MM.1S (cell line): ENCODE data around the gene ACYP2.
A peak's percentile ranks its signal among the peaks of the same experiment; 100 is the strongest.

Experiments used
- DNase-seq: peaks from one replicate; pipeline ENCODE4 v3.0.0-alpha.2; 2015
- H2AFZ ChIP-seq: fragments of 300-600 bp; sonication (generic); 2 replicates; pipeline ENCODE4 v1.6.0; 2016; ENCODE audit warnings: antibody characterized with exemption, low read length
- H3F3A ChIP-seq: fragments of 300-600 bp; sonication (generic); 2 replicates; pipeline ENCODE4 v1.6.1; 2016; ENCODE audit warnings: mild to moderate bottlenecking, antibody characterized with exemption, low read length, moderate library complexity, mixed read lengths; ENCODE audit not compliant: insufficient read depth
- H3K27ac ChIP-seq: fragments of 300-600 bp; sonication (generic); 2 replicates; pipeline ENCODE4 v1.5.1; 2016; ENCODE audit warnings: mild to moderate bottlenecking, low read length
- H3K27me3 ChIP-seq: fragments of 300-600 bp; sonication (generic); replicated peaks from 2 replicates; pipeline ENCODE4 v1.6.0; 2016; ENCODE audit warnings: low read length; ENCODE audit not compliant: insufficient read depth
- H3K36me3 ChIP-seq: fragments of 300-600 bp; sonication (generic); replicated peaks from 2 replicates; pipeline ENCODE4 v1.6.1; 2016; ENCODE audit warnings: mild to moderate bottlenecking, low read length, mixed read lengths; ENCODE audit not compliant: insufficient read depth
- H3K4me1 ChIP-seq: fragments of 300-600 bp; sonication (generic); 2 replicates; pipeline ENCODE4 v1.6.1; 2016; ENCODE audit warnings: low read length, mixed read lengths
- H3K4me2 ChIP-seq: fragments of 300-600 bp; sonication (generic); 2 replicates; pipeline ENCODE4 v1.6.0; 2016; ENCODE audit warnings: low read depth, low read length
- H3K4me3 ChIP-seq: fragments of 300-600 bp; sonication (generic); 2 replicates; pipeline ENCODE4 v1.5.1; 2016; ENCODE audit warnings: low read length, mixed read lengths
- H3K79me2 ChIP-seq: fragments of 300-600 bp; sonication (generic); 2 replicates; pipeline ENCODE4 v1.6.1; 2016; ENCODE audit warnings: mixed run types, low read length, mixed read lengths
- H3K9ac ChIP-seq: fragments of 300-600 bp; sonication (generic); 2 replicates; pipeline ENCODE4 v1.6.1; 2016; ENCODE audit warnings: low read length, mixed read lengths
- H3K9me2 ChIP-seq: fragments of 300-600 bp; sonication (generic); replicated peaks from 2 replicates; pipeline ENCODE4 v1.6.1; 2016; ENCODE audit warnings: mild to moderate bottlenecking, low read length, mixed read lengths; ENCODE audit not compliant: insufficient read depth
- H3K9me3 ChIP-seq: fragments of 300-600 bp; sonication (generic); replicated peaks from 2 replicates; pipeline ENCODE4 v1.6.1; 2016; ENCODE audit warnings: mild to moderate bottlenecking, low read length, mixed read lengths; ENCODE audit not compliant: insufficient read depth
- H4K20me1 ChIP-seq: fragments of 300-600 bp; sonication (generic); 2 replicates; pipeline ENCODE4 v1.6.1; 2016; ENCODE audit warnings: mild to moderate bottlenecking, low read length, moderate library complexity, mixed read lengths; ENCODE audit not compliant: insufficient read depth
- EZH2 ChIP-seq: fragments of 300-600 bp; sonication (generic); optimal IDR thresholded peaks from 2 replicates; pipeline ENCODE3; 2017; ENCODE audit warnings: low read depth, mild to moderate bottlenecking, antibody characterized with exemption, low read length, mixed read lengths
- EZH2phosphoT487 ChIP-seq: fragments of 300-600 bp; sonication (generic); IDR thresholded peaks from 2 replicates; pipeline ENCODE4 v1.6.1; 2018; ENCODE audit warnings: antibody characterized with exemption, low read length
- TF ChIP-seq, protein P1 (sequence below): fragments of 300-600 bp; sonication (generic); IDR thresholded peaks from 2 replicates; pipeline ENCODE4 v1.5.1; 2016; ENCODE audit warnings: antibody characterized with exemption, low read length, mixed read lengths

Gene ACYP2

DNA sequence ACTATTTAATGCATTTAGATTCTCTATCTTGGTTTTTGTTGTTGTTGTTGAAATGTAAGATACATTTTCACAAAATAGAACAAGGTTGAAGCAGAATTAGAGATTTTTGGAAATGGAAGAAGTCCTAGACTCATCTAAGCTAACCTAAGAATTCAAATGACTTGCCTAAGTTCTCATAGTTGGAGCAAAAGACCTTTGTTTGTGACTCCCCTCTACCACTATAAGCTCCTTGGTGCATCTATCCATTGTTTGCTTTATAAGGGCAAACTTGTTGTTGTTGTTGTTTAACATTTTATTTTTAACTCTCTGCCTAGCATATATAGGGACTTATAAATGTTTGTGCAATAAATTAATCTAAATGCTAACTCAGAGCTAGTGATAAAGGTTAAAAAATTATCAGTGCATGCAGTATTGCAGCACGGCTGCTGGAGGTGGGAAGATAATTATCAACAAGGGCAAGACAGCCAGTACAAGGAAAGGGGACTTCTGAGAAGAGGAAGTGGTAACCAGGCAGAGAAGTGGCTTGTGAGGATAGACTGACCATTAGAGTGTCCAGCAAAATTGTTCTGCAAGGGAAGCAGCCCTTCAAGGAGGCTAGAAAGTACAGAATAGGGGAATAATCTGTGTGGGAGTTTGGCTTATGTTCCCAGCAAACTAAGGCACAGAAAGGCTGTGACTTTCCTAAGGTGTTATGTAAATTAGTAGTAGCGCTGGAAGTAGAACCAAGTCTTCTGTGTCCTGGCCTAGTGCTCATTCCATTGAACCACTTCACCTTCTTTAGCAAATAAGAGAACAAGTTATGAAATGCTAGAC is 38.1 kb upstream of the ACYP2 start:
- Histone ChIP-seq H3K27me3 (no peaks in the 10 kb centered on the region), H3K9me2 (no peaks in the 10 kb centered on the region), H3K36me3 (no peaks in the 10 kb centered on the region), H3K4me2 (no peak overlapping the region), H2AFZ (no peak overlapping the region), H3K9me3 (no peaks in the 10 kb centered on the region), H3K4me1 (peaks cover 16% of the 10 kb centered on the region), H3K4me3 (no peak overlapping the region), H3K9ac (no peak overlapping the region), H3K79me2 (no peaks in the 10 kb centered on the region), H3K27ac (no peak overlapping the region), H4K20me1 (no peaks in the 10 kb centered on the region), H3F3A (0 out of 2 replicates have a peak, but pooled peaks cover 7% of the 10 kb centered on the region)
- DNase-seq = no peak
- TF ChIP-seq EZH2phosphoT487 = no peak

GRCh38 chr2:54079331-54079730 is 36.1 kb upstream of the ACYP2 start:
- peaks cover 23% of the 10 kb centered on the region for H3K4me1 ChIP-seq
- no peak overlapping the region for H3K9ac ChIP-seq
- no peak overlapping the region for H3K4me2 ChIP-seq
- no peaks in the 10 kb centered on the region for H3K9me3 ChIP-seq
- TF ChIP-seq EZH2 (no peak), EZH2phosphoT487 (no peak)
- TF ChIP-seq, protein P1, sequence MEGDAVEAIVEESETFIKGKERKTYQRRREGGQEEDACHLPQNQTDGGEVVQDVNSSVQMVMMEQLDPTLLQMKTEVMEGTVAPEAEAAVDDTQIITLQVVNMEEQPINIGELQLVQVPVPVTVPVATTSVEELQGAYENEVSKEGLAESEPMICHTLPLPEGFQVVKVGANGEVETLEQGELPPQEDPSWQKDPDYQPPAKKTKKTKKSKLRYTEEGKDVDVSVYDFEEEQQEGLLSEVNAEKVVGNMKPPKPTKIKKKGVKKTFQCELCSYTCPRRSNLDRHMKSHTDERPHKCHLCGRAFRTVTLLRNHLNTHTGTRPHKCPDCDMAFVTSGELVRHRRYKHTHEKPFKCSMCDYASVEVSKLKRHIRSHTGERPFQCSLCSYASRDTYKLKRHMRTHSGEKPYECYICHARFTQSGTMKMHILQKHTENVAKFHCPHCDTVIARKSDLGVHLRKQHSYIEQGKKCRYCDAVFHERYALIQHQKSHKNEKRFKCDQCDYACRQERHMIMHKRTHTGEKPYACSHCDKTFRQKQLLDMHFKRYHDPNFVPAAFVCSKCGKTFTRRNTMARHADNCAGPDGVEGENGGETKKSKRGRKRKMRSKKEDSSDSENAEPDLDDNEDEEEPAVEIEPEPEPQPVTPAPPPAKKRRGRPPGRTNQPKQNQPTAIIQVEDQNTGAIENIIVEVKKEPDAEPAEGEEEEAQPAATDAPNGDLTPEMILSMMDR = no peak
- no peaks in the 10 kb centered on the region for H3F3A ChIP-seq
- H3K27me3 ChIP-seq = no peaks in the 10 kb centered on the region
- H3K79me2 ChIP-seq = no peaks in the 10 kb centered on the region
- H3K27ac ChIP-seq = no peak overlapping the region
- H3K4me3 ChIP-seq = no peak overlapping the region
- H2AFZ ChIP-seq = no peak overlapping the region
- H3K36me3 ChIP-seq = no peaks in the 10 kb centered on the region
- DNase-seq = no peak
- no peaks in the 10 kb centered on the region for H3K9me2 ChIP-seq
- H4K20me1 ChIP-seq = no peaks in the 10 kb centered on the region

DNA sequence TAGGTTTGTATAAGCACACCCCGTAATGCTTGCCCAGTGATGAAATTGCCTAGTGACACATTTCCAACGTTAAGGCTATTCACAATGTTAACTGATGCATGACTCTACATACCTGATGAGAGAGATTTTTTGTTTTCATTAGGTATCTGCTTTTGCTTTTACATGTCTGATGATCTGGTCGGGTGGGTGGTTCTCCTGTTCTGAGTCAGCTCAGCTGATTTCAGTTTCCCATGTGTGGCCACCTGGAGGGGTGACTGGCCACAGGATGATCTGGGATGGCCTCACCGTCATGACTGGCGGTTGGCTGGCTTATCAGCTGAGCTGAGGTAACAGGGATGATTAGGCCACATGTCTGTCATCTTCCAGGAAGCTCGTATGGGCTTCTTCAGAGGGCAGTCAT is 33.8 kb upstream of the ACYP2 start:
- Histone ChIP-seq H3K36me3 (no peaks in the 10 kb centered on the region), H3K4me1 (peaks cover 28% of the 10 kb centered on the region), H3K27ac (peak overlapping the region; percentile 65), H3K9me2 (no peaks in the 10 kb centered on the region), H3K9ac (no peak overlapping the region), H3F3A (no peaks in the 10 kb centered on the region), H3K9me3 (no peaks in the 10 kb centered on the region), H3K4me3 (0 out of 2 replicates have a peak overlapping the region, but pooled peaks have one; percentile 10), H2AFZ (peak overlapping the region; percentile 44; the same call in 1 of the 2 replicates), H4K20me1 (no peaks in the 10 kb centered on the region), H3K79me2 (no peaks in the 10 kb centered on the region), H3K27me3 (no peaks in the 10 kb centered on the region), H3K4me2 (peak overlapping the region; percentile 34)
- TF ChIP-seq EZH2phosphoT487 (no peak), EZH2 (no peak)
- TF ChIP-seq, protein P1 = no peak
- peak; percentile 41 for DNase-seq

- Histone ChIP-seq H3K27me3 (no peaks in the 10 kb centered on the region), H3K79me2 (no peaks in the 10 kb centered on the region), H3K9ac (no peak overlapping the region), H3K9me2 (no peaks in the 10 kb centered on the region), H3K4me3 (no peak overlapping the region), H4K20me1 (no peaks in the 10 kb centered on the region), H3K4me1 (peaks cover 28% of the 10 kb centered on the region), H3K36me3 (no peaks in the 10 kb centered on the region), H3F3A (no peaks in the 10 kb centered on the region), H3K4me2 (peak overlapping the region; percentile 12; the same call in 1 of the 2 replicates), H2AFZ (no peak overlapping the region), H3K27ac (no peak overlapping the region), H3K9me3 (no peaks in the 10 kb centered on the region)
- no peak for TF ChIP-seq EZH2phosphoT487
- no peak for TF ChIP-seq EZH2
- TF ChIP-seq, protein P1 = no peak
- DNase-seq = no peak
These were observed 32.4 kb upstream of the ACYP2 start for GRCh38 chr2:54083021-54083420.
